Effector memory CD4-positive, alpha-beta T cell (primary cell): ENCODE measurements around the gene SARS1.

Experiments
- DNase-seq, 3 donors: peaks; one replicate each; pipeline ENCODE4 v3.0.0-alpha.2; 2020
- H3K27ac ChIP-seq: 2 replicates; pipeline ENCODE4 v1.7.0; 2013; ENCODE audit warnings: mild to moderate bottlenecking, low read length, moderate library complexity; ENCODE audit not compliant: insufficient read depth, poor library complexity, severe bottlenecking
- H3K27me3 ChIP-seq: replicated peaks from 2 replicates; pipeline ENCODE4 v1.7.0; 2013; ENCODE audit warnings: mild to moderate bottlenecking, low read length; ENCODE audit not compliant: insufficient read depth, control insufficient read depth, poor library complexity, severe bottlenecking
- H3K36me3 ChIP-seq: 2 replicates; pipeline ENCODE4 v1.7.0; 2013; ENCODE audit warnings: mild to moderate bottlenecking, low read length, moderate library complexity; ENCODE audit not compliant: control insufficient read depth, insufficient read depth
- H3K4me1 ChIP-seq: 2 replicates; pipeline ENCODE4 v1.7.0; 2013; ENCODE audit warnings: low read length, mild to moderate bottlenecking; ENCODE audit not compliant: control insufficient read depth, insufficient read depth, poor library complexity, severe bottlenecking
- H3K4me3 ChIP-seq: 2 replicates; pipeline ENCODE4 v1.7.0; 2013; ENCODE audit warnings: low read length, low read depth, mild to moderate bottlenecking; ENCODE audit not compliant: insufficient read depth, poor library complexity, severe bottlenecking
- H3K9me3 ChIP-seq: 2 replicates; pipeline ENCODE4 v1.7.0; 2013; ENCODE audit warnings: mild to moderate bottlenecking, low read length, moderate library complexity; ENCODE audit not compliant: control insufficient read depth

The SARS1 gene

GRCh38 chr1:109261578-109261977 lies 47.9 kb downstream of the SARS1 start:
- DNase-seq = no peak
- Histone ChIP-seq H3K27me3 (no peaks in the 10 kb centered on the region), H3K9me3 (no peaks in the 10 kb centered on the region), H3K27ac (no peak overlapping the region), H3K4me3 (no peak overlapping the region), H3K4me1 (peaks cover 3% of the 10 kb centered on the region), H3K36me3 (no peaks in the 10 kb centered on the region)

DNA sequence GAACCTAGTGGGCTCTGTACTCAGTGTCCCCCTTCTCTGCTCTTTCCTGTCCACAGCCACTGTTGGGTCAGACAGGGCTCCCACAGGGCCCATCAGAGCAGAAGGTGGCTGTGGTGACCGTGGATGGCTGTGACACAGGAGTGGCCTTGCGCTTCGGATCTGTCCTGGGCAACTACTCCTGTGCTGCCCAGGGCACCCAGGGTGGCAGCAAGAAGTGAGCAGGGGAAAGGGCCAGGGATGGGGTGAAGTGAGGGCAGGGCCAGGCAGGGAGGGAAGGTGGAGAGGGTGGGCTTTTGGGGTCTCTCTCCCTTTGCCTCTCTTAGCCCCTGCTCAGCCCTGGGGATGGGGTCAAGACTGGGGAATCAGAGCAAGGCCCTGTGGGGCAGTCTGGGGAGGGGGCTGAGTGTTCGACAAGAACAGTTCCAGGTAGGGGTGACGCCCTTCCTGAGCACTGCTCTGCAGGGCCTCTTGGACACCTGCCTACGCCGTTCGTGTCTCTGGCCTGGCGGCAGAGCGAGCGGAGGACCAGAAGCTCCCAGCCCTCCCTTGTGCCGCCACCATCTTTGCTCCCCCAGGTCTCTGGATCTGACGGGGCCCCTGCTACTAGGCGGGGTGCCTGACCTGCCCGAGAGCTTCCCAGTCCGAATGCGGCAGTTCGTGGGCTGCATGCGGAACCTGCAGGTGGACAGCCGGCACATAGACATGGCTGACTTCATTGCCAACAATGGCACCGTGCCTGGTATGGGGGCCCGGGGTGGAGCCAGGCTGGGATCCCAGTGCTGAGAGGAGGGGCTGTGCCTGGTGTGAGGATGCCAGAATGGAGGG lies 48.7 kb downstream of the SARS1 start:
- no peak for DNase-seq
- Histone ChIP-seq H3K9me3 (no peaks in the 10 kb centered on the region), H3K27me3 (no peaks in the 10 kb centered on the region), H3K27ac (no peak overlapping the region), H3K36me3 (no peaks in the 10 kb centered on the region), H3K4me3 (no peak overlapping the region), H3K4me1 (peaks cover 3% of the 10 kb centered on the region)

DNA sequence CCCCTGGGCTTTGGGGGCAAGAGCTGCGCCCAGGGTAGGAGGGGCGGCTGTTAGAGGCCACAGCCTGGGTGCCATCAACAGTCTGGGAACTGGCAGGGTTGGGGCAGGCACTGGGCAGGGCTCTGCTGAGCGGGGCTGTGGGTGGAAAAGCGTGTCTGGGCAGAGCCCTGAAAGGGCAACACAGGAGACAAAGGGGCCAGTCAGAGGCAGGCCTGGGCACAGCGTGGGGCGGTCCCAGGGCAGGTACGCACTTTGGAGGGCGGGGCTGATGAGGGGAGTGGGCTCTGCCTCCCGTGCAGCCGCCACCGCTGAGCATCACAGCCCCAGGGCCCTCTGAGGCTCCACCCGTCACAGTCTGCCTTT lies 49.5 kb downstream of the SARS1 start:
- no peaks in the 10 kb centered on the region for H3K36me3 ChIP-seq
- no peaks in the 10 kb centered on the region for H3K27me3 ChIP-seq
- no peak overlapping the region for H3K4me3 ChIP-seq
- no peaks in the 10 kb centered on the region for H3K9me3 ChIP-seq
- H3K4me1 ChIP-seq = peaks cover 3% of the 10 kb centered on the region
- no peak overlapping the region for H3K27ac ChIP-seq
- DNase-seq = no peak

DNA sequence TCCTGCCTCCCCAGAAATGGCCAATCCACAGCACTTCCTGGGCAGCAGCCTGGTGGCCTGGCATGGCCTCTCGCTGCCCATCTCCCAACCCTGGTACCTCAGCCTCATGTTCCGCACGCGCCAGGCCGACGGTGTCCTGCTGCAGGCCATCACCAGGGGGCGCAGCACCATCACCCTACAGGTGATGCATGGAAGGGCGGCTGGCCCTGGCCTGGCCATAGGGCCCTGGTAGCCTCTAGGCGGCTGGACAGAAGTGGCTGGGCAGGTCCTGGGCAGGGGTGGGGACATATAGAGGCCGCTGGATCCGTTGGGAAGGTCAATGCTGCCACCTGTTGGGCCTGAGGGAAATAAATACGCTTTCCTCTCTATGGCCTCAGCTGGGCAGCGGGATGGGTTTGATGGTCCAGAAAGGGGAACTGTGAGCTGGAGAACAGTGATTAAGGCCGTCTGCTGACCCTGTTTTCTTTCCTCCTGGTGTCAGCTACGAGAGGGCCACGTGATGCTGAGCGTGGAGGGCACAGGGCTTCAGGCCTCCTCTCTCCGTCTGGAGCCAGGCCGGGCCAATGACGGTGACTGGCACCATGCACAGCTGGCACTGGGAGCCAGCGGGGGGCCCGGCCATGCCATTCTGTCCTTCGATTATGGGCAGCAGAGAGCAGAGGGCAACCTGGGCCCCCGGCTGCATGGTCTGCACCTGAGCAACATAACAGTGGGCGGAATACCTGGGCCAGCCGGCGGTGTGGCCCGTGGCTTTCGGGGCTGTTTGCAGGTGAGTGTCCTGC lies 50.1 kb downstream of the SARS1 start:
- H3K4me1 ChIP-seq = peaks cover 3% of the 10 kb centered on the region
- no peaks in the 10 kb centered on the region for H3K9me3 ChIP-seq
- no peaks in the 10 kb centered on the region for H3K36me3 ChIP-seq
- no peaks in the 10 kb centered on the region for H3K27me3 ChIP-seq
- H3K27ac ChIP-seq = no peak overlapping the region
- no peak overlapping the region for H3K4me3 ChIP-seq
- DNase-seq = peak; percentile 41 to 64 (median 53)

DNA sequence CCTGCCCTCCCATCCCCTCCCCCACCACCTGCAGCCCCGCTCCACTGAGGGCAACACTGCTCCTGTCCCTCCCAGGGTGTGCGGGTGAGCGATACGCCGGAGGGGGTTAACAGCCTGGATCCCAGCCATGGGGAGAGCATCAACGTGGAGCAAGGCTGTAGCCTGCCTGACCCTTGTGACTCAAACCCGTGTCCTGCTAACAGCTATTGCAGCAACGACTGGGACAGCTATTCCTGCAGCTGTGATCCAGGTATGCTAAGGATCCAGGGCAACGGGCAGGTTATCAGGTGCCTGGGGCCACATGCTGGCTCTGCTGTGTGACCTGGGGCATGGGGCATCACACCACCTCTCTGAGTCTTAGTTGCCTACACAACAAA lies 50.6 kb downstream of the SARS1 start:
- no peaks in the 10 kb centered on the region for H3K27me3 ChIP-seq
- H3K36me3 ChIP-seq = no peaks in the 10 kb centered on the region
- no peak for DNase-seq
- H3K9me3 ChIP-seq = no peaks in the 10 kb centered on the region
- H3K4me1 ChIP-seq = peaks cover 3% of the 10 kb centered on the region
- no peak overlapping the region for H3K4me3 ChIP-seq
- no peak overlapping the region for H3K27ac ChIP-seq

GRCh38 chr1:109265016-109265415 lies 51.3 kb downstream of the SARS1 start:
- no peaks in the 10 kb centered on the region for H3K36me3 ChIP-seq
- no peaks in the 10 kb centered on the region for H3K27me3 ChIP-seq

DNA sequence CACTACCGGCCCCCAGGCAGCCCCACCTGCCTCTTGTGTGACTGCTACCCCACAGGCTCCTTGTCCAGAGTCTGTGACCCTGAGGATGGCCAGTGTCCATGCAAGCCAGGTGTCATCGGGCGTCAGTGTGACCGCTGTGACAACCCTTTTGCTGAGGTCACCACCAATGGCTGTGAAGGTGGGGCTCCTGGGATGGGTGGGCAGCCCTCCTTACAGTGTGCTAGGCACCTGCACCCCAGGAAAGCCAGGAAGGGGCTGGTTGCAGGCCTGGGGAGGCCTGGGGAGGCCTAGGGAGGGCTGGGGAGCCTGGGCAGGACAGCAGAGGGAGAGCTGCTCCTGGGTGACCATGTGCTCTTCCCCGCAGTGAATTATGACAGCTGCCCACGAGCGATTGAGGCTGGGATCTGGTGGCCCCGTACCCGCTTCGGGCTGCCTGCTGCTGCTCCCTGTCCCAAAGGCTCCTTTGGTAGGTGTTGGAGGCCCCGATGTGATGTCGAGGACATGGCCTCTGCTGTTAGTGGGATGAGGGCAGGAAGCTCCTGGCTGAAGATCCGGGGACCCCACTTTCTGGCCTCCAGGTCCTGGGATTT lies 52.1 kb downstream of the SARS1 start:
- no peaks in the 10 kb centered on the region for H3K27me3 ChIP-seq
- no peak for DNase-seq
- peaks cover 3% of the 10 kb centered on the region for H3K4me1 ChIP-seq
- H3K9me3 ChIP-seq = no peaks in the 10 kb centered on the region
- H3K27ac ChIP-seq = no peak overlapping the region
- no peaks in the 10 kb centered on the region for H3K36me3 ChIP-seq
- H3K4me3 ChIP-seq = no peak overlapping the region

More at GRCh38 chr1:109265016-109265415, 51.3 kb downstream of the SARS1 start:
- no peak overlapping the region for H3K4me3 ChIP-seq
- H3K4me1 ChIP-seq = peaks cover 3% of the 10 kb centered on the region
- no peaks in the 10 kb centered on the region for H3K9me3 ChIP-seq
- no peak for DNase-seq
- H3K27ac ChIP-seq = no peak overlapping the region

DNA sequence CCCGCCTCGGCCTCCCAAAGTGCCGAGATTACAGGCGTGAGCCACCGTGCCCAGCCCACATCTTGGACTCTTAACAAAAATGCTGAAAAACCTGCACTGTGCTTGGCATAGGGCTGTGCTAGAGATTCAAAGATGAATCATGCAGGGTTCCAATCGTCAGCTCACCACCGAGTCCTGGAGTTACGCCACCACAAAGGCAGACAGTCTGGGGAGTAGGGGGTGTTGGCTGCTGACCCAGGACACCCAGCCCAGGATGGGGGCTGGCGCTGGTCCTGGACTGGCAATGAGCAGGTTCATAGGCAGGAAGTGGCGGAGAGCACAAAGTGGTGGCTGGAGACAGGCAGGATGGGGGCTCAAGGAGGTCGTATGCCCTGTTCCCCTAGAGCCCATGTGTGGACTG lies 53.2 kb downstream of the SARS1 start:
- Histone ChIP-seq H3K4me3 (no peak overlapping the region), H3K27me3 (no peaks in the 10 kb centered on the region), H3K36me3 (no peaks in the 10 kb centered on the region), H3K27ac (no peak overlapping the region), H3K9me3 (no peaks in the 10 kb centered on the region), H3K4me1 (peaks cover 3% of the 10 kb centered on the region)
- DNase-seq = no peak

DNA sequence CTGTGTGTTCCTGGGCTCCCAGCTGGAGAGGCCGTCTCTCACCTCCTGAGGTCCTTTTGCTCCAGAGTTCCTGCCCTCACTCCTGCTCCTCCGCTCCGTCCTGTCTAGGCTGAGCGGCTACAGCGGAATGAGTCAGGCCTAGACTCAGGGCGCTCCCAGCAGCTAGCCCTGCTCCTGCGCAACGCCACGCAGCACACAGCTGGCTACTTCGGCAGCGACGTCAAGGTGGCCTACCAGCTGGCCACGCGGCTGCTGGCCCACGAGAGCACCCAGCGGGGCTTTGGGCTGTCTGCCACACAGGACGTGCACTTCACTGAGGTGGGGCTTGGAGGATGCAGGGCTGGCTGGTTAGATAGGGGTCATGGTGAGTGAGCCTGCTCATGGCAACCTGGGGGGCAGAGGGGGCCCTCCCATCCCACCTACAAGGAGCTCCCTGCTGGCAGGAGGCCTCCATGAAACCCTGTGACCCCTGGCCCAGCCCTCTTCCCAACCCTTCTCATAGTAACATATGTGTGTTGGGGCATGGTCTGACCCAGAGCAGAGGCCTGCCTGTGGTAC lies 54.1 kb downstream of the SARS1 start:
- Histone ChIP-seq H3K9me3 (no peaks in the 10 kb centered on the region), H3K4me1 (peaks cover 3% of the 10 kb centered on the region), H3K27me3 (no peaks in the 10 kb centered on the region), H3K4me3 (no peak overlapping the region), H3K36me3 (no peaks in the 10 kb centered on the region), H3K27ac (no peak overlapping the region)
- DNase-seq = no peak
